ENCODE measurements around the gene BZW1. TPM values are rescaled to one million over a fixed set of nuclear protein-coding genes. Genes with fewer than 3 reads are reported as not detected.

The BZW1 gene
- polyA plus RNA-seq, 5 donors = 186 to 266 (median 222) TPM

DNA sequence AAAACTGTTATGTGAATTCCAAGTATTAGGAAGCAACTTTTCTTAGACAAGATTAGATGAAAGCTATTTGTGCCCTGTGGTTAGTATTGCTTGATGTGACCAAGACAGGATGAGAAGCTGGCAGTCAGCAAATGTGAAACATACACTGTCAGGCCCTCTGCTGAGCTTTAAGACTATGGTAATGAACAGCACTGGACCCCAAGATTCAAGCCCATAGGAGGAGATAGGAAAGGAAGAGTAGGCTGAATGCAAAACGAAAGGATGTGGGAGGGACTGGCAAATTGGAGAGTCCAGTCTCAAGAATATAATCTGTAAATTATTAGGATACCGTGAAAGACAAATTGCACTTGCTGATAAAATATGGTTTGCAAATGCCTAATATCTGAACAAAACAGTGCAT is 16.4 kb downstream of the BZW1 start:
- no peak for DNase-seq

DNA sequence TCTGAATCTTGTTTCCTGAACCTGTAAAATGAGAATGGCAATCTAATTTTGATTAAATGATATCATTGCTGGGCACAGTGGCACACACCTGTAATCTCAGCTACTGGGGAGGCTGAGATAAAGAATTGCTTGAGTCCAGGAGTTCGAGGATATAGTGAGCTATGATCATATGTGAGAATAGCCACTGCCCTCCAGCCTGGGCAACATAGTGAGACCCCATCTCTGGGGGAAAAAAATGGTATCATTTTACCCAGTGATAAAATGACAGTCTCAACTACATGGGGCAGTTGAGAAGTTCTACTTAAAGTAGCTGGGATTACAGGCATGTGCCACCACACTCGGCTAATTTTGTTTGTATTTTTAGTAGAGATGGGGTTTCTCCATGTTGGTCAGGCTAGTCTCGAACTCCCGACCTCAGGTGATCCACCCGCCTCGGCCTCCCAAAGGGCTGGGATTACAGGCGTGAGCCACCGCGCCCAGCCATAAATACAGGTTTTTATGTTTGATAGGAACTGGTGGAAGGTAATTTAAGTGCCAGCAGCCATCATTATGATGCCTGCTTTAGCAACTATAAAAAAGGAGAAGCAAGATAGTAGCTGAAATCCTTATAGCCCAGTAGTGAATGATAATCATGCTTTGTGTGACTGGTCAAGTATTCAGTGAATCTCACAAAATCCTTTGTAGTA is 17.0 kb downstream of the BZW1 start:
- DNase-seq = no peak

GRCh38 chr2:200829258-200829655 is 17.5 kb downstream of the BZW1 start:
- DNase-seq = no peak

GRCh38 chr2:200834701-200835100 is 23.0 kb downstream of the BZW1 start:
- no peak for DNase-seq

- no peak for DNase-seq
Observed at GRCh38 chr2:200839513-200839912, 27.8 kb downstream of the BZW1 start.

DNA sequence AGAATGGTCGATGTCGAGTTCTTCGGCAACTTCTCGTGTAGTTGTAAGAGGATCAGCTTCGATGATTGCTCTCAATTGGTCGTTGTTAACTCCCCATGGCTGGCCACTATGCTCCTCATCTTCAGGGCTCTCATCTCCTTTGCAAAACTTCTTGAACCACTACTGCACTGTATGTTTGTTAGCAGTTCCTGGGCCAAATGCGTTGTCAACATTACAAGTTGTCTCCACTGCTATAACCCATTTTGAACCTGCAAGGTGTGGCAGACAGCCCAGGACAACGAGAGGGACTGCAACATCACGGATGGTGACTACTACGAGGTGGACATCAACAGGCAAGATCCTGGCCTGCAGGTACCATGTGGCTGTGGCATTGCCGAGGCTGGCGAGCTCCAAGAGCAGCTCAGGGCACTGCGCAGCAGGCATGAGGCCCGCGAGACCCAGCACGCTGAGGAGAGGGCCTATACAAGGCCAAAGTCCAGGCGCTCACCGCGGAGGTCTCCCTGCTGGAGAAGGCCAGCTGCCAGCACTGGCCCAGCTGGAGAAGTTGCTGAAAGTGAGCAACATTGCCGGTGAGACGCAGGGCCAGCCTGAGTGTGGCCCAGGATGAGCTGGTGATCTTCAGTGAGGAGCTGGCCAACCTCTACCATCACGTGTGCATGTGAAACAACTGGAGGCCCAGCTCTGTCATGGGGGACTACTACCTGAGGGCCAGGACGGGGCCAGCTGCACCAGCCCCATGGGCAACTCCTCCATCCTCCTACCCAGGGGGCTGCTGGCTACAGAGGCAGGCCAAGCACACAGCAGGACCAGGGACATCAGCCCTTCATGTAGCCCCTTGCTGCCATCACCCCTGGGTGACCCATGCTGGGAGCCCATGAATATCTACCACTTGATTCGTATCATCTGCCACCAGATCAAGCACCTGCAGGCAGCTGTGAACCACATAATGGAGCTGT is 32.6 kb downstream of the BZW1 start:
- no peak for DNase-seq

DNA sequence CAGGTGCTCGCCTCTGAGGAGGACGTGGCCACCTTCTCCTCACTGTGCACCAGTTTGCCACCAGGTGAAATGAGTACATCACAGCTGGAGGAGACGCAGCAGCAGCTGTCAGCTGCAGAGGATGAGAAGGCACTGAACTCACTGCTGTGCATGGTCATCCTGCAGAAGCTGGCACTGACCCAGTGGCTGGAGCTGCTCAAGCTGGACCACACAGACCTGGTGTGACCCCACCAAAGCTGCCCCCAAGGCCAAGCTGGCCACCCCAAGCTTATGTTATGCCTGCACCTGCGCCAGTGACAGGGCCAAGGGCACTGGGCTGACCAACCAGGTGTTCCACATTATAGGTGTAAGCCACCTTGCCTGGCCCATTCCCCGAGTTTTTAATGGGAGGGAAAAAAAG is 33.5 kb downstream of the BZW1 start:
- no peak for DNase-seq

GRCh38 chr2:200845669-200846325 is 34.1 kb downstream of the BZW1 start:
- DNase-seq = no peak

DNA sequence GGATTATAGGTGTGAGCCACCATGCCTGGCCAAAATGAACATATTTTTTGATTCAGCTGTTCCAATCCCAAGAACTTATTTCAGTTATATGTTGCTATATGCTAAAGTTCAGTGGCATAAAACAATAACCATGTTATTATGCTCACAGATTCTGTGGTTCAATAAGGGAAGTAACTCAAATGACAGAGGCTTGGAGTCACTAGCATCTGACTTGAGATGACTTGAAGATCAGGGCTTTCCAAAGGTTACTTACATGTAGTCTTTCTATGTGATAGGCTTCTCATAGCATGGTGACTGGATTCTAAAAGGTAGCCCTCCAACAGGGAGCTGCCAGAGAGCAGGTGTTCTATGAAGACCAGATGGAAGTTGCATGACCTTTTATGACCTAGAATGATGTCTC is 35.6 kb downstream of the BZW1 start:
- no peak for DNase-seq

DNA sequence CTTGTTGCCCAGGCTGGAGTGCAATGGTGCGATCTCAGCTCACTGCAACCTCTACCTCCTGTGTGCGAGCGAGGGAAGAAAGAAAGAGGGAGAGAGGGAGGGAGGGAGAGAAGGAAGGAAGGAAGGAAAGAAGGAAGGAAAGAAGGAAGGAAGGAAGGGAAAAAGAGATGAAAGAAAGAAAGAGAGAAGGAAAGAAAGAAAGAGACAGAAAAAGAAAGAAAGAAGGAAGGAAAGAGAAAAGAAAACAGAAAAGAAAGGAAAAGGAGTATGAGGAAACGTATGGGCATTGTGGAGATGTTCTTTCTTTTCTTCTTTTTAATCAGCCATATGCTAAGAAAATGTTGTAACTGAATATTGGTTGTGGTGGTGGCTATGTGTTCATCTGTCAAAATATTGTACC is 36.2 kb downstream of the BZW1 start:
- no peak for DNase-seq

GRCh38 chr2:200850512-200851256 is 39.0 kb downstream of the BZW1 start:
- DNase-seq = no peak

GRCh38 chr2:200851398-200852248 is 39.9 kb downstream of the BZW1 start:
- no peak for DNase-seq

DNA sequence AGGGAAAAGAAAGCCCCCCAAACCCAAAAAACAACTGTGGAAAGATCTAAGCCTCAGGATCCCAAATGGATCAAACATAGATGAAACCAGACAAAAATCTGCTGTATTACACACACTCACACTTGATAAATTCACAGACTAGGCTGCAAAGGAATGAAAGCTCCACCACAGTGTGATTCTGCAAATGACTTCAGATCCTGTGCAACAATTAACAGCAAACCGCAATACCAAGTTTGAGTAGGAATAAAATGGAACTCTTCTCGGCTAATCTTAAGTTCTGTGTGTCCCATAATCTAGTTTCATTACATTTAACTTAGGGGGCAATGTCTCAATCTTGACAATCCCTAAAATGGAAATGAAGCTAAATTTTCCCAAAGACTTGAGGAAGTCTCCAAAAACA is 40.9 kb downstream of the BZW1 start:
- DNase-seq = no peak

- no peak for DNase-seq
Observed at GRCh38 chr2:200856806-200857205, 45.1 kb downstream of the BZW1 start.

DNA sequence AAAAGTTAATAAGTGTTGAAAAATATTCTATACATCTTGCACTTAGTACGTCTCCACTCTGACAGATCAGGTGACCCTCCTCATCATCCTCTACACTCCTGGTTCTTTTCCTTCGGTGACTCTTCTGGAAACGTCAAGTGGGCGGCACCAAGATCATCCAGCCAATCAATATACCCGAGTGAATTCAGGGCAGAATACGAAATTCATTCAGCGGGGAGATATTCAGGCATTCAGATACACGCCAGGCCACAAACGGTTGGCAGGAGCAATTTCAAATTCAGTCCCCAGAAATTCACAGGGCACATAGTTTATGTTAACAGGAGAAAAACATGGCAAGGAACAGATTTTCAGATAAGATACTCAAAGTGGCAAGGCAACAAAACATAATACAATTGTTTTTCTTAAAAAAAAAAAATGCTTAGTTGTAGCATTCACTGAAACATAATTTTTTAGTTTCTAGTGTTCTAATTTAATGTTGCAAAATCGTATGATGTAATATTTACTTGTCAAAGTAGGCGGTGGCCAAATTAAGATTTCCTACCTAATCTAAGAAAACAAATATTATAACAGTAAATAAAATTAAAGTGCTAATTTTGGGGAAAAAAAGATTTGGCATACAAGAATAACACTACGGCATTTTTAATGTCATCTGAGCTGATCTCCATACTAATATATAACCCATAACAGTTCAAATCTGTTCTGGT is 48.5 kb downstream of the BZW1 start:
- DNase-seq = peak in 1 of 2 donors; percentile 11

DNA sequence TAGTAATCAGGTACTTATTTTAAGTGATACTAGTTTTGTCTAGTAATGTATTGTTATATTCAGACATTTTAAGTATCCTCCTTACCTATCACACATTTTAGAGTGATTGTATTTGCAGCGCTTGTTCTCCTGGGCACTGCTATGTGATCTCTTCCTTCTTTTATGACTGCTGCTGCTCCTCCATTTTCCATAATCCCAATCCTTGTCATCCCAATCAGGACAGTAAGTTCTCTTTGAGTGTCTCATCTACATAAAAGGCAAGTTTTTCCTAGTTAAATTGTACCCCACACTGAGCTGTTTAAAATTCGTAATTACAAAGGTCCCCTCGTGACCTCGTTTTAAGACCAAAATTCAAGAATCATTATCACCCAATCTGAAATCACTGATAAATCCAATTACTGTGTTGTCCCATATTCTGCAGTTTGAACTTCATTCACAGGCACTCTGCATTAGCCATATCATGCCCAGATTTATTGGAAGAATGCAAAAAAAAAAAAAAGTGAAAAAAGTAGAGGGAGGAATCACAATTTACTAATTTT is 50.0 kb downstream of the BZW1 start:
- DNase-seq = peak in 1 of 2 donors; percentile 11

DNA sequence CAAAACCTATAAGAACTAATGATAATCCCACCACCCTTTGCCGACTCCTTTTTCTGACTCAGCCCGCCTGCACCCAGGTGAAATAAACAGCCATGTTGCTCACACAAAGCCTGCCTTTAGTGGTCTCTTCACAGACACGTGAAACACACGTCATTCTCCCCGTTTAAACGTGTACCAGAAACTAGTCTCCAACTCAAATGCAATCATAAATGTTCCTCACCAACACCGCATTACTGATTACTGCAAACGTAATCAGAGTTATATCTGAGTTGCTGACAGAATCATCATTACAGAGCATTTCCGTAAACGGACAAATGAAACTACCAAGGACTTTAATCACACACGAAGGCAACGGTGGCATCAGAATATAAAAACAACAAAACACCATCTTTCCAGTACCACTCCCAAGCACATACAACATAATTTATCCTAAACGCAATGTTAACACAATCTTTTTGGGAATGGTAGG is 50.9 kb downstream of the BZW1 start:
- peak in 1 of 2 donors; percentile 65 for DNase-seq

DNA sequence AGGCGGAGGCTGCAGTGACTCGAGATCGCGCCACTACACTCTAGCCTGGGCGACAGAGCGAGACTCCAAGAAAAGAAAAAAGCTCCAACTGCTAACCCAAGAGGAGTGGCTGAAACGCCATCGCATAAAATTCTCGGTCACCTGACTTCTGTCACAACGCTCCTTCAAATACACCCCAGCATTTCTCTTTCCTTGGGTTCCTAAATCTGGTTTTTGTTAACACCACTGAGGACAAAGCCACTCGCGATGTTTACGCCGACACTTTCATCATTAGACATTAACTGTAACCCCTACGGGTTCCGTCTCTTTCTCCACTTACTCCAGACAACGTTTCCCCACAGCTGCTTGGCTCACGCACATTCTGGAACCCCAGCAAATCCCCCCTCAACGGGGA is 52.1 kb downstream of the BZW1 start:
- no peak for DNase-seq

DNA sequence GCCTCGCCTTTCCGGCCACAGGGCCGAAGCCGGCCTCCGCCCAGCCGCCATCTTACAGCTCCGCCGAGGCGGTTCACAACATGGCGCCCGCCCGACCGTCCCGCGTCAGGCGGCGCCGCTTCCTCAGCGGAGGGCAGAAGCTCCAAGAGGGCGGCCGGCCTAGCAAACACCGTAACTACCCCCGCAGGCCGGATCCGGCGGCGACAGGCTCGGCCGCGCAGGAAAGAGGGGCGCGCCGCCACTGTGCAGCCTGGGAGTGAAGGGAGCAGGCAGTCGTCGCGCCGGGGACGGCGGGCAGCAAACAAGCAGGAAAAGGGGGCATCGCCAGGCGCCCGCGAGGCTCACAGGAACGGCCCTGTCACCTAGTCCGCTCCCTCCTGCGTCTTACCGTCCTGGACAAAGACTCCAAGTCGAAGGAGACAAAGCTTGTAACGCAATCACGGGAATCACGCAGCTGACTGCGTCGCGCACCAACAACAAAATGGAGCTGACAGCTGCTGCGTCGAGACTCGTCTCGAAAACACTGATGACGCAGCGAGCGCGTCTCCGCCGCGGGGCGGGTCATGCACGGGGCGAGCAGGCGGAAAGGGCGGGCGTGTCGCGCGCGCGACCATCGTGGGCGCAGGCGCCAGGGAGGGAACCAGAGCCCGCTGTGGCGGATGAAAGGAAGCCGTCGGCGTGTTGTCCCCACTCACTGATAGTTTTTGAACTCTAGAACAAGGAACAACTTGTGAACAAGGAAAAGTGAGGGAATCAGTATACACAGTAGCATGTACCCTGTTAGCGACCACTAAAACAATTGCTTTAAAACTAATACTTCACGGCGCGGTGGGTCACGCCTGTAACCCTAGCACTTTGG is 52.7 kb downstream of the BZW1 start, which contains the start of gene CLK1:
Gene CLK1, minus strand, starts transcription at position 483 of the 859 bp plus-strand sequence. CDS start 2,796 bp downstream, outside the sequence.
- DNase-seq = peak; percentile 98

All from right lung (tissue), 5 donors.